HepG2 (cell line): ENCODE data around the gene OSCP1. TPM values are rescaled to one million over a fixed set of nuclear protein-coding genes. Genes with fewer than 3 reads are reported as not detected.

Source experiments
- ATAC-seq: fragments of 200-7000 bp; cut with Tn5 transposase; 3 replicates; pipeline ENCODE4 v1.9.1; 2020; ENCODE audit warnings: mild to moderate bottlenecking, moderate library complexity
- BruUV-seq: library from RNA; stranded (reverse); fragments of 400-500 nt; replicated peaks from 2 replicates; lab custom pipeline; 2021; lab: Mats Ljungman, UMichigan
- CTCF ChIA-PET: fragments of 300-600 bp; formaldehyde crosslinking; extraction: SDS; loops from one replicate; lab custom pipeline; 2021; ENCODE audit warnings: low total read pairs, inconsistent platforms, low intra/inter-chr PET ratio; lab: Yijun Ruan, JAX
- POLR2A ChIA-PET: fragments of 350-600 bp; sonication (Branson Sonifier 250); formaldehyde crosslinking; loops from one replicate; lab custom pipeline; 2020; ENCODE audit warnings: antibody characterized with exemption, inconsistent platforms; lab: Yijun Ruan, JAX
- DNase-seq: peaks from one replicate; pipeline ENCODE4 v3.0.0-alpha.2; 2015; ENCODE audit warnings: low spot score
- FAIRE-seq: peaks from 3 replicates; lab custom pipeline; 2011; peaks lifted over from hg19 to GRCh38; lab: Jason Lieb, UNC
- H2AFZ ChIP-seq: one replicate; pipeline ENCODE4 v1.6.1; 2011; ENCODE audit warnings: low read length, inconsistent platforms
- H3K27ac ChIP-seq: fragments of 300-600 bp; 3 replicates; pipeline ENCODE4 v1.8.0; 2011; ENCODE audit warnings: mixed run types, mild to moderate bottlenecking, mixed read lengths, low read length, inconsistent platforms; ENCODE audit not compliant: insufficient read depth; ENCODE audit errors: extremely low read length
- H3K27me3 ChIP-seq, 2 experiments: fragments of 200-600 bp in 1 of 2; 2 replicates in 1 of 2; 3 replicates in 1 of 2; pipeline versions ENCODE4 v1.6.0 to v1.8.0; 2011; ENCODE audit warnings: low read length in 2 of 2, mild to moderate bottlenecking in 2 of 2, moderate library complexity in 2 of 2, inconsistent platforms in 1 of 2; ENCODE audit not compliant: insufficient read depth in 2 of 2, control insufficient read depth in 1 of 2
- H3K36me3 ChIP-seq, 2 experiments: fragments of 200-600 bp in 1 of 2; replicated peaks in 1 of 2; 2 replicates in 1 of 2; 3 replicates in 1 of 2; pipeline versions ENCODE4 v1.5.1 to v1.8.0; 2011; ENCODE audit warnings: low read length in 2 of 2, inconsistent platforms in 1 of 2; ENCODE audit not compliant: insufficient read depth in 2 of 2, control insufficient read depth in 1 of 2
- H3K4me1 ChIP-seq: 2 replicates; pipeline ENCODE4 v1.5.1; 2012; ENCODE audit warnings: low read length, inconsistent platforms; ENCODE audit not compliant: insufficient read depth
- H3K4me2 ChIP-seq: 2 replicates; pipeline ENCODE4 v1.6.0; 2011; ENCODE audit warnings: low read depth, low read length, inconsistent platforms
- H3K4me3 ChIP-seq, 3 experiments: fragments of 200-600 bp in 1 of 3; sonication (generic), shearing (Covaris generic) in 1 of 3; replicated peaks in 1 of 3; 2 replicates each; pipeline ENCODE4 v1.5.1; 2011 to 2016; ENCODE audit warnings: low read length in 3 of 3, inconsistent platforms in 2 of 3, low read depth in 2 of 3, mild to moderate bottlenecking in 2 of 3, control low read depth in 1 of 3, mixed read lengths in 1 of 3; ENCODE audit not compliant: insufficient read depth in 1 of 3
- H3K79me2 ChIP-seq: one replicate; pipeline ENCODE4 v1.6.1; 2011; ENCODE audit warnings: low read length, inconsistent platforms; ENCODE audit not compliant: insufficient read depth
- H3K9ac ChIP-seq: 2 replicates; pipeline ENCODE4 v1.6.0; 2011; ENCODE audit warnings: mild to moderate bottlenecking, low read depth, low read length, inconsistent platforms; ENCODE audit not compliant: insufficient read depth
- H3K9me3 ChIP-seq: 2 replicates; pipeline ENCODE4 v1.5.1; 2012; ENCODE audit warnings: mild to moderate bottlenecking, low read length
- H4K20me1 ChIP-seq: 2 replicates; pipeline ENCODE4 v1.6.0; 2011; ENCODE audit warnings: inconsistent platforms, mild to moderate bottlenecking, low read length, moderate library complexity; ENCODE audit not compliant: insufficient read depth
- ATF4 ChIP-seq, 2 experiments: fragments of 450-650 bp in 1 of 2; sonication (generic) in 1 of 2; formaldehyde crosslinking; IDR thresholded peaks; 2 replicates each; pipeline versions ENCODE4 v1.5.0 to v1.8.0; 2020 to 2022; ENCODE audit warnings: mild to moderate bottlenecking in 1 of 2, missing genetic modification reagents in 1 of 2
- MXD4 ChIP-seq: IDR thresholded peaks from 2 replicates; pipeline ENCODE4 v1.6.1; 2016; ENCODE audit warnings: mild to moderate bottlenecking, missing biosample characterization, missing genetic modification reagents
- PAF1 ChIP-seq: IDR thresholded peaks from 2 replicates; pipeline ENCODE4 v1.6.1; 2016; ENCODE audit warnings: missing genetic modification reagents, missing compliant biosample characterization
- POLR2G ChIP-seq: fragments of 200-400 bp; formaldehyde crosslinking; IDR thresholded peaks from 2 replicates; pipeline ENCODE4 v1.6.1; 2018; ENCODE audit warnings: mild to moderate bottlenecking, low read depth, low read length, moderate library complexity
- RBAK ChIP-seq: sonication (generic); formaldehyde crosslinking; IDR thresholded peaks from 2 replicates; pipeline ENCODE4 v1.5.1; 2020; ENCODE audit warnings: mild to moderate bottlenecking, missing genetic modification reagents
- WGBS: methylation state at CpG from one replicate; pipeline ENCODE4 v1.1.6; 2017; ENCODE audit warnings: low lambda C conversion rate; 5-methylcytosine and 5-hydroxymethylcytosine counted together
- in situ Hi-C: cut with HindIII; loops from 2 replicates; pipeline ENCODE4 v1.10.0; 2017; ENCODE audit warnings: low pct_unique_long_range_greater_than_20kb; ENCODE audit not compliant: extremely low pct_ligation_motif_present
- intact Hi-C: fragments of 100-400 bp; cut with micrococcal nuclease; formaldehyde crosslinking; loops from one replicate; pipeline ENCODE4 v1.10.0; 2022; ENCODE audit not compliant: unreplicated experiment
- polyA plus RNA-seq, 8 experiments: library from polyadenylated mRNA; depleted of rRNA in 3 of 8; stranded (reverse) in 7 of 8; unstranded in 1 of 8; fragments of >200 nt; fragmentation: Illumina TruSeq in 4 of 8; extraction: Trizol in 4 of 8; gene quantifications; 2 replicates each; pipeline versions ENCODE4 v1.2.1 to v1.2.3, GENCODE V29; 2011 to 2016; ENCODE audit warnings: low read depth in 4 of 8, missing spikeins in 1 of 8, mixed read lengths in 1 of 8; ENCODE audit not compliant: insufficient read depth in 1 of 8
- total RNA-seq, 5 experiments: library from RNA; depleted of rRNA; stranded (reverse); fragments of >200 nt; fragmentation: Illumina TruSeq; extraction: Trizol; gene quantifications; 2 replicates each; pipeline ENCODE4 v1.2.3, GENCODE V29; 2016; ENCODE audit warnings: low read depth in 1 of 5

Gene OSCP1
- total and polyA plus RNA-seq, 2 of the 13 experiments (the other 11 are each of a cell fraction or from before 2014, with no cell fraction given), result 0.60 to 0.84 TPM

- DNase-seq, result no peak
- ATAC-seq, result no peak
- Histone ChIP-seq H3K79me2 (no peaks in the 10 kb centered on the region), H3K9ac (no peak overlapping the region), H3K4me3 (no peak overlapping the region), H3K27ac (no peak overlapping the region), H3K4me1 (peaks cover 14% of the 10 kb centered on the region; the same call in 1 of the 2 replicates), H3K27me3 (no peaks in the 10 kb centered on the region), H4K20me1 (no peaks in the 10 kb centered on the region), H2AFZ (no peak overlapping the region), H3K36me3 (peaks cover 8 to 37% of the 10 kb centered on the region in 2 experiments), H3K9me3 (no peaks in the 10 kb centered on the region), H3K4me2 (no peak overlapping the region)
- no peak for FAIRE-seq
- CTCF ChIA-PET, result no interaction called here
- no TSS peak for BruUV-seq
- POLR2A ChIA-PET, result interaction anchor here (2.8 kb wide), 1 partner anchor 10 kb away, joined by 12 read pairs; the partner anchor contains the start of gene MRPS15
- WGBS, result 98% methylated on average over 6 of the region's 6 CpGs
- intact Hi-C loops, result no loop called here
- TF ChIP-seq MXD4 (CRISPR knock-in tag) (no peak), POLR2G (peak; percentile 47), ATF4 (CRISPR knock-in tag; IDR thresholded peaks at IDR 0.05) (no peak)
- in situ Hi-C loops, result no loop called here
These were observed 3.5 kb upstream of the OSCP1 start for GRCh38 chr1:36453600-36454388.

DNA sequence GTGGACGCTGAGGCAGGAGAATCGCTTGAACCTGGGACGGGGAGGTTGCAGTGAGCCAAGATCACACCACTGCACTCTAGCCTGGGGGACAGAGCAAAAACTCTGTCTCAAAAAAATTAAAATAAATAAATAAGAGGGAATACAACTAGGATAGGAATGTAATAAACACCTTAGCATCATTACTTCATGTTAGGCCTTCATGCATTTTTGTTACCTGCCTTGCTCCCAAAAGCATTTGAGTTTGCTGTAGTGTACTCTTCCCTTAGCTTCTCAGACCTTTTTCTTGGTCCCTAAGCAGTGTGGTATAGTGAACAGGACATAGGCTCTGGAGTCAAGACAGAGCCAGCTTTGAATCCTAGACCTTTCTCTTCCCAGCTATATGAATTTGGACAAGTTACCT lies 2.8 kb upstream of the OSCP1 start:
- Histone ChIP-seq H3K79me2 (no peaks in the 10 kb centered on the region), H3K4me2 (no peak overlapping the region), H3K27me3 (no peaks in the 10 kb centered on the region), H3K4me3 (no peak overlapping the region), H3K9ac (no peak overlapping the region), H4K20me1 (no peaks in the 10 kb centered on the region), H2AFZ (no peak overlapping the region), H3K36me3 (peaks cover 8 to 35% of the 10 kb centered on the region in 2 experiments), H3K9me3 (no peaks in the 10 kb centered on the region), H3K27ac (no peak overlapping the region), H3K4me1 (peaks cover 14% of the 10 kb centered on the region; the same call in 1 of the 2 replicates)
- intact Hi-C loops, result no loop called here
- POLR2A ChIA-PET, result interaction anchor here (2.8 kb wide), 1 partner anchor 11 kb away, joined by 12 read pairs; the partner anchor contains the start of gene MRPS15
- no peak for ATAC-seq
- BruUV-seq, result no TSS peak
- DNase-seq, result no peak
- 0 out of 2 replicates have a peak, but pooled peaks have one; percentile 40 for TF ChIP-seq PAF1 (CRISPR knock-in tag)
- TF ChIP-seq RBAK, result no peak
- FAIRE-seq, result no peak
- in situ Hi-C loops, result no loop called here
- CTCF ChIA-PET, result no interaction called here
- 94% methylated on average over 3 of the region's 3 CpGs for WGBS
